Neural cell (in vitro differentiated cells): ENCODE data around the gene CDK5R1. TPM values are rescaled to one million over a fixed set of nuclear protein-coding genes. Genes with fewer than 3 reads are reported as not detected.
"Not testable (repeated sequence)": the region's sequence is repeated elsewhere in the genome, so short reads cannot be mapped to it uniquely, and the experiment has no call there.

Experiments used
- H2AFZ ChIP-seq: fragments of 200-600, 300-800 bp; sonication (generic), shearing (Covaris generic); 2 replicates; pipeline ENCODE4 v1.6.0; 2014; ENCODE audit warnings: low read depth, mild to moderate bottlenecking, antibody characterized with exemption, low read length, moderate library complexity
- H3F3A ChIP-seq: fragments of 200-600 bp; shearing (Covaris generic); 2 replicates; pipeline ENCODE4 v1.6.1; 2016; ENCODE audit warnings: mild to moderate bottlenecking, moderate library complexity, mixed read lengths, antibody characterized with exemption, low read length; ENCODE audit not compliant: insufficient read depth, poor library complexity, severe bottlenecking
- H3K27ac ChIP-seq: fragments of 200-600, 300-800 bp; sonication (generic), shearing (Covaris generic); 2 replicates; pipeline ENCODE4 v1.5.1; 2014; ENCODE audit warnings: mild to moderate bottlenecking, low read length, moderate library complexity
- H3K27me3 ChIP-seq: fragments of 300-800, 200-600 bp; sonication (generic), shearing (Covaris generic); 2 replicates; pipeline ENCODE4 v1.6.0; 2014; ENCODE audit warnings: mild to moderate bottlenecking, low read depth, low read length, moderate library complexity; ENCODE audit not compliant: insufficient read depth
- H3K36me3 ChIP-seq: fragments of 300-800, 200-600 bp; sonication (generic), shearing (Covaris generic); 2 replicates; pipeline ENCODE4 v1.5.1; 2014; ENCODE audit warnings: mild to moderate bottlenecking, antibody characterized with exemption, low read length, moderate library complexity; ENCODE audit not compliant: insufficient read depth
- H3K4me2 ChIP-seq: fragments of 300-800, 200-600 bp; sonication (generic), shearing (Covaris generic); 2 replicates; pipeline ENCODE4 v1.6.0; 2014; ENCODE audit warnings: mild to moderate bottlenecking, low read length
- H3K4me3 ChIP-seq: fragments of 300-800, 200-600 bp; sonication (generic), shearing (Covaris generic); 2 replicates; pipeline ENCODE4 v1.5.1; 2014; ENCODE audit warnings: mild to moderate bottlenecking, low read length, moderate library complexity
- H3K79me2 ChIP-seq: fragments of 200-600 bp; shearing (Covaris generic); replicated peaks from 2 replicates; pipeline ENCODE4 v1.6.0; 2014; ENCODE audit warnings: mild to moderate bottlenecking, low read length, moderate library complexity; ENCODE audit not compliant: insufficient read depth
- H3K9ac ChIP-seq: fragments of 300-800, 200-600 bp; sonication (generic), shearing (Covaris generic); 2 replicates; pipeline ENCODE4 v1.6.1; 2016; ENCODE audit warnings: mild to moderate bottlenecking, low read length, mixed read lengths
- H3K9me2 ChIP-seq: fragments of 200-600 bp; shearing (Covaris generic); 2 replicates; pipeline ENCODE4 v1.6.1; 2016; ENCODE audit warnings: mild to moderate bottlenecking, low read length, mixed read lengths; ENCODE audit not compliant: insufficient read depth
- H3K9me3 ChIP-seq: fragments of 200-600, 300-800 bp; sonication (generic), shearing (Covaris generic); 2 replicates; pipeline ENCODE4 v1.6.1; 2016; ENCODE audit warnings: mild to moderate bottlenecking, mixed run types, low read length, moderate library complexity, mixed read lengths
- H4K20me1 ChIP-seq: fragments of 200-600 bp; shearing (Covaris generic); 2 replicates; pipeline ENCODE4 v1.6.1; 2016; ENCODE audit warnings: mild to moderate bottlenecking, mixed run types; ENCODE audit not compliant: insufficient read depth
- CTCF ChIP-seq: fragments of 450-650 bp; IDR thresholded peaks from 2 replicates; pipeline ENCODE4 v1.5.1; 2014; ENCODE audit warnings: antibody characterized with exemption, mild to moderate bottlenecking, moderate library complexity; ENCODE audit not compliant: poor library complexity, severe bottlenecking
- EP300 ChIP-seq: fragments of 450-650 bp; conservative IDR thresholded peaks from 2 replicates; pipeline ENCODE4 v1.6.1; 2014; ENCODE audit warnings: antibody characterized with exemption, mild to moderate bottlenecking, moderate library complexity; ENCODE audit not compliant: poor library complexity, severe bottlenecking
- EZH2 ChIP-seq: fragments of 200-600, 300-800 bp; shearing (Covaris generic), sonication (generic); IDR thresholded peaks from 2 replicates; pipeline ENCODE4 v1.6.1; 2014; ENCODE audit warnings: antibody characterized with exemption, low read length, borderline replicate concordance, mild to moderate bottlenecking; ENCODE audit not compliant: insufficient read depth, poor library complexity, severe bottlenecking
- MXI1 ChIP-seq: fragments of 450-650 bp; conservative IDR thresholded peaks from 2 replicates; pipeline ENCODE4 v1.6.1; 2014; ENCODE audit warnings: antibody characterized with exemption, mild to moderate bottlenecking; ENCODE audit not compliant: poor library complexity, severe bottlenecking
- POLR2AphosphoS5 ChIP-seq: IDR thresholded peaks from 2 replicates; pipeline ENCODE4 v1.6.1; 2012
- RAD21 ChIP-seq: fragments of 450-650 bp; conservative IDR thresholded peaks from 2 replicates; pipeline ENCODE4 v1.6.1; 2014; ENCODE audit warnings: antibody characterized with exemption, mild to moderate bottlenecking, moderate library complexity
- REST ChIP-seq: IDR thresholded peaks from 2 replicates; pipeline ENCODE4 v1.6.1; 2012; ENCODE audit warnings: borderline replicate concordance
- SMC3 ChIP-seq: fragments of 450-650 bp; conservative IDR thresholded peaks from 2 replicates; pipeline ENCODE4 v1.6.1; 2014; ENCODE audit warnings: antibody characterized with exemption, mild to moderate bottlenecking, moderate library complexity; ENCODE audit not compliant: poor library complexity
- TAF1 ChIP-seq: IDR thresholded peaks from 2 replicates; pipeline ENCODE4 v1.6.1; 2012; ENCODE audit warnings: low read depth
- polyA plus RNA-seq: library from polyadenylated mRNA; depleted of rRNA; stranded (reverse); fragments of >200 nt; gene quantifications from 2 replicates; pipeline ENCODE4 v1.2.3, GENCODE V29; 2014

CDK5R1 gene
- polyA plus RNA-seq, 1 donor from 2014 or later = 199 TPM

DNA sequence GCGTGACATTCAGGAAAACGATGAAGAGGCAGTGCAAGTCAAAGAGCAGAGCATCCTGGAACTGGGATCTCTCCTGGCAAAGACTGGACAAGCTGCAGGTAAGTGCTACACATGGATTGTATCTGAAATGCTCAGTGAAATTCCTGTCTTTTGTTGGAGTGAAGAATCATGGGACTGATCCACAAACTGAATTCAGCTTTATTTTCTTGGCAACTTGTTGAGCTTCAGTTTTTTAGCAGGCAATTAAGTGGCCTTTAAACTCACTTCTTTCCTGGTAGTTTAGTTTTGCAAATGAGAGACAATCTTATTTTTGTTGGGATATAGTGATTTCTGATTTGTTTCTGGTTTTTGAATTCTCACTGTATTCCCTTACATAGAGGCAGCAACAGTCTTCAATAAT is 39.8 kb upstream of the CDK5R1 start:
- Histone ChIP-seq H3K4me2 (peak overlapping the region; percentile 81), H3K27ac (no peak overlapping the region), H3K9ac (no peak overlapping the region), H3K4me3 (peak overlapping the region; percentile 98), H3K27me3 (no peaks in the 10 kb centered on the region), H3K79me2 (peaks cover 54% of the 10 kb centered on the region), H2AFZ (no peak overlapping the region), H3K36me3 (peaks cover 15% of the 10 kb centered on the region), H4K20me1 (no peaks in the 10 kb centered on the region), H3F3A (no peaks in the 10 kb centered on the region), H3K9me2 (no peaks in the 10 kb centered on the region), H3K9me3 (no peaks in the 10 kb centered on the region)
- no peak for TF ChIP-seq REST
- TF ChIP-seq SMC3 = no peak
- TF ChIP-seq MXI1 = no peak
- TF ChIP-seq EZH2 = no peak
- no peak for TF ChIP-seq RAD21
- no peak for TF ChIP-seq POLR2AphosphoS5
- TF ChIP-seq EP300 = no peak
- no peak for TF ChIP-seq CTCF
- TF ChIP-seq TAF1 = no peak

DNA sequence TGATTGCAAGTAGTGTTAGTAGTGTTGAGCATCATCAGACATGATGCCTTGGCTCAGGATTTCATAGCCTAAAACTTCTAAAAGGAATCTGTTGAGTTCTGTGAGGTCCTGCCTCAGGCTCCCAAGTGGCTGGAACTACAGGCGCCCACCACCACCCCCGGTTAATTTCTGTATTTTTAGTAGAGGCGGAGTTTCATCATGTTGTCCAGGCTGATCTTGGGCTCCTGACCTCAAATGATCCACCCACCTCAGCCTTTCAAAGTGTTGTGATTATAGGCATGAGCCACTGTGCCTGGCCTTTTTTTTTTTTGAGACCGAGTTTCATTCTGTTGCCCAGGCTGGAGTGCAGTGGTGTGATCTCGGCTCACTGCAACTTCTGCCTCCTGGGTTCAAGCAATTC is 36.8 kb upstream of the CDK5R1 start:
- H3K9ac ChIP-seq = no peak overlapping the region
- no peaks in the 10 kb centered on the region for H4K20me1 ChIP-seq
- no peak overlapping the region for H3K4me3 ChIP-seq
- peaks cover 55% of the 10 kb centered on the region for H3K79me2 ChIP-seq
- H3K27me3 ChIP-seq = no peaks in the 10 kb centered on the region
- H2AFZ ChIP-seq = no peak overlapping the region
- no peak for TF ChIP-seq REST
- no peak for TF ChIP-seq MXI1
- no peak for TF ChIP-seq SMC3
- no peak for TF ChIP-seq EP300
- no peak for TF ChIP-seq POLR2AphosphoS5
- no peaks in the 10 kb centered on the region for H3F3A ChIP-seq
- no peak overlapping the region for H3K27ac ChIP-seq
- no peaks in the 10 kb centered on the region for H3K9me2 ChIP-seq
- no peaks in the 10 kb centered on the region for H3K9me3 ChIP-seq
- peaks cover 24% of the 10 kb centered on the region for H3K36me3 ChIP-seq
- H3K4me2 ChIP-seq = no peak overlapping the region

GRCh38 chr17:32450379-32450778 is 36.4 kb upstream of the CDK5R1 start:
- H3F3A ChIP-seq = not testable (repeated sequence)
- H3K79me2 ChIP-seq = peaks cover 51% of the 10 kb centered on the region

More at GRCh38 chr17:32450379-32450778, 36.4 kb upstream of the CDK5R1 start:
- not testable (repeated sequence) for H4K20me1 ChIP-seq, H3K4me3 ChIP-seq, H3K27me3 ChIP-seq, H3K9ac ChIP-seq, H3K9me2 ChIP-seq, H3K9me3 ChIP-seq, H2AFZ ChIP-seq, H3K4me2 ChIP-seq, H3K27ac ChIP-seq
- peaks cover 24% of the 10 kb centered on the region for H3K36me3 ChIP-seq
